NCI-H1436 (cell line): ENCODE data around the gene PRAMEF10.
"Not testable (repeated sequence)": the region's sequence is repeated elsewhere in the genome, so short reads cannot be mapped to it uniquely, and the experiment has no call there.

ENCODE experiments used
- DNase-seq: peaks from one replicate; lab custom pipeline; 2025; lab: John Stamatoyannopoulos, UW

PRAMEF10 gene

GRCh38 chr1:12898170-12898569 lies at the start of gene PRAMEF10:
Gene PRAMEF10, minus strand, starts transcription at chr1:12898270. Its CDS starts 2,423 bp downstream, at chr1:12895847.
- not testable (repeated sequence) for DNase-seq

- DNase-seq: not testable (repeated sequence)
Measured at GRCh38 chr1:12947480-12947879, 49.4 kb upstream of the PRAMEF10 start, which contains the start of gene PRAMEF6. Gene PRAMEF6, minus strand, starts transcription at chr1:12947580. Its CDS starts 5,062 bp downstream, at chr1:12942518.

- DNase-seq: not testable (repeated sequence)
Measured at GRCh38 chr1:12924368-12924767, 26.3 kb upstream of the PRAMEF10 start.

- DNase-seq: not testable (repeated sequence)
Measured at GRCh38 chr1:12921749-12922148, 23.7 kb upstream of the PRAMEF10 start.

GRCh38 chr1:12916310-12916709 lies 18.2 kb upstream of the PRAMEF10 start, which contains the start of gene PRAMEF7:
Gene PRAMEF7, plus strand, starts transcription at chr1:12916610. Its CDS starts 1,083 bp downstream, at chr1:12917693.
- not testable (repeated sequence) for DNase-seq

- DNase-seq: not testable (repeated sequence)
Measured at GRCh38 chr1:12903793-12904572, 5.9 kb upstream of the PRAMEF10 start.

GRCh38 chr1:12899186-12899585 lies 1.1 kb upstream of the PRAMEF10 start:
- not testable (repeated sequence) for DNase-seq

- not testable (repeated sequence) for DNase-seq
Measured at GRCh38 chr1:12886101-12886500, 12.0 kb downstream of the PRAMEF10 start, which contains the start of gene PRAMEF4. Gene PRAMEF4, minus strand, starts transcription at chr1:12886201. Its CDS starts 2,807 bp downstream, at chr1:12883394.

GRCh38 chr1:12878453-12878852 lies 19.6 kb downstream of the PRAMEF10 start:
- not testable (repeated sequence) for DNase-seq

GRCh38 chr1:12863131-12863880 lies 34.8 kb downstream of the PRAMEF10 start:
- not testable (repeated sequence) for DNase-seq

GRCh38 chr1:12856786-12857185 lies 41.3 kb downstream of the PRAMEF10 start, which contains the start of gene PRAMEF2:
Gene PRAMEF2, plus strand, starts transcription at chr1:12857086. Its CDS starts 1,924 bp downstream, at chr1:12859010.
- DNase-seq: not testable (repeated sequence)

- DNase-seq: no peak
Measured at GRCh38 chr1:12851779-12852178, 46.3 kb downstream of the PRAMEF10 start.

- DNase-seq: not testable (repeated sequence)
Measured at GRCh38 chr1:12848620-12849019, 49.5 kb downstream of the PRAMEF10 start, which contains the start of gene HNRNPCL1. Gene HNRNPCL1, minus strand, starts transcription at chr1:12848720. Its CDS starts 431 bp downstream, at chr1:12848289.
